ENCODE data around the gene STX3. TPM values are rescaled to one million over a fixed set of nuclear protein-coding genes. Genes with fewer than 3 reads are reported as not detected.

Gene STX3
- polyA plus RNA-seq (2013, experiment 1 of 2), result 36.8 TPM
- polyA plus RNA-seq (2013, experiment 2 of 2), result 38.1 TPM

- H3K4me2 ChIP-seq (ENCODE audit: low read length), result peak within 1 kb of the TSS; percentile 96
- peaks cover 35% of the 10 kb centered on the region for H3K79me2 ChIP-seq (ENCODE audit: control insufficient read depth, insufficient read depth, low read length)
- peak within 1 kb of the TSS; percentile 44 for H3K18ac ChIP-seq (ENCODE audit: low read length)
- H3K4me3 ChIP-seq (ENCODE audit: low read length), result peak within 1 kb of the TSS; percentile 61
- no peak within 1 kb of the TSS for H4K8ac ChIP-seq (ENCODE audit: low read depth, low read length)
- H3K56ac ChIP-seq (ENCODE audit: low read length), result peak within 1 kb of the TSS; percentile 81
- no peak within 1 kb of the TSS for H2BK5ac ChIP-seq (ENCODE audit: low read length)
- no peak within 1 kb of the TSS for H2AK5ac ChIP-seq (ENCODE audit: low read length)
- no peak within 1 kb of the TSS for H3K4ac ChIP-seq (ENCODE audit: low read depth, low read length)
- H3K23ac ChIP-seq (ENCODE audit: low read length), result no peak within 1 kb of the TSS
- H2BK15ac ChIP-seq (replicated peaks; ENCODE audit: low read depth), result no peak within 1 kb of the TSS
- H3K9ac ChIP-seq (ENCODE audit: low read length), result peak within 1 kb of the TSS; percentile 81
- no CpG with 5 or more reads among the region's 80 CpGs for WGBS (ENCODE audit: extremely low coverage, insufficient coverage, low lambda C conversion rate)
- H3K27me3 ChIP-seq (ENCODE audit: insufficient read depth, low read length, poor library complexity), result no peaks in the 10 kb centered on the region
- no peaks in the 10 kb centered on the region for H3K36me3 ChIP-seq (ENCODE audit: control insufficient read depth, insufficient read depth, low read length)
- H4K5ac ChIP-seq (ENCODE audit: low read length), result no peak within 1 kb of the TSS
- peaks cover 23% of the 10 kb centered on the region for H3K79me1 ChIP-seq (ENCODE audit: low read length)
- DNase-seq, result peak; percentile 90
- H3K4me1 ChIP-seq (ENCODE audit: control insufficient read depth, low read depth, low read length), result peaks cover 5% of the 10 kb centered on the region
- H3K27ac ChIP-seq (ENCODE audit: low read depth, low read length), result peak within 1 kb of the TSS; percentile 89
- H2BK120ac ChIP-seq (ENCODE audit: low read depth, low read length), result no peak within 1 kb of the TSS
These were observed at the start of gene STX3 for GRCh38 chr11:59754859-59755700. TSS of gene STX3 (plus strand) at chr11:59755376. CDS start at chr11:59755606, 230 bp downstream.

GRCh38 chr11:59706518-59707285 lies 48.5 kb upstream of the STX3 start:
- no peak overlapping the region for H2BK5ac ChIP-seq (ENCODE audit: low read length)
- H3K4ac ChIP-seq (ENCODE audit: low read depth, low read length), result no peak overlapping the region
- no peaks in the 10 kb centered on the region for H3K27me3 ChIP-seq (ENCODE audit: insufficient read depth, low read length, poor library complexity)
- no peak overlapping the region for H3K18ac ChIP-seq (ENCODE audit: low read length)
- no peak overlapping the region for H3K56ac ChIP-seq (ENCODE audit: low read length)
- H4K8ac ChIP-seq (ENCODE audit: low read depth, low read length), result no peak overlapping the region
- H4K5ac ChIP-seq (ENCODE audit: low read length), result no peak overlapping the region
- H2BK15ac ChIP-seq (replicated peaks; ENCODE audit: low read depth), result no peak overlapping the region
- H3K4me3 ChIP-seq (ENCODE audit: low read length), result no peak overlapping the region
- H3K4me2 ChIP-seq (ENCODE audit: low read length), result no peak overlapping the region
- DNase-seq, result no peak
- no peaks in the 10 kb centered on the region for H3K79me1 ChIP-seq (ENCODE audit: low read length)
- H2BK120ac ChIP-seq (ENCODE audit: low read depth, low read length), result no peak overlapping the region
- no peak overlapping the region for H3K9ac ChIP-seq (ENCODE audit: low read length)
- no peak overlapping the region for H3K27ac ChIP-seq (ENCODE audit: low read depth, low read length)
- no peaks in the 10 kb centered on the region for H3K4me1 ChIP-seq (ENCODE audit: control insufficient read depth, low read depth, low read length)
- H3K79me2 ChIP-seq (ENCODE audit: control insufficient read depth, insufficient read depth, low read length), result no peaks in the 10 kb centered on the region
- H3K23ac ChIP-seq (ENCODE audit: low read length), result no peak overlapping the region
- no CpG with 5 or more reads among the region's 5 CpGs for WGBS (ENCODE audit: extremely low coverage, insufficient coverage, low lambda C conversion rate)
- H3K36me3 ChIP-seq (ENCODE audit: control insufficient read depth, insufficient read depth, low read length), result no peaks in the 10 kb centered on the region
- no peak overlapping the region for H2AK5ac ChIP-seq (ENCODE audit: low read length)

DNA sequence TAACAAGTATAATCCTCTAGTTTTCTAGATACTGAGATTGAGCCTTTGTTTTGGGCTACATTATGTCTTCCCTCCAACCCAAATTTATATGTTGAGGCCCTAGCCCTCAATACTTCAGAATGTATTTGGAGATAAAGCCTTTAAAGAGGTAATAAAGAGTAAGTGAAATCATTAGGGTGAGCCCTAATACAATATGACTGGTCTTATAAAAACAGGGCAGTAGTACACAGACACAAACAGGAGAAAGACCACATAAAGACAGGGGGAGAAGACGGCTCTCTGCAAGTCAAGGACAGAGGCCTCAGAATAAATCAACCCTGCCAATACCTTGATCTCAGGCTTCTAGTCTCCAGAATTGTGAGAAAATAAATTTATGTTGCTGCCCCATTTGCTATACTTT lies 47.8 kb upstream of the STX3 start:
- H2BK5ac ChIP-seq (ENCODE audit: low read length), result no peak overlapping the region
- no peaks in the 10 kb centered on the region for H3K79me2 ChIP-seq (ENCODE audit: control insufficient read depth, insufficient read depth, low read length)
- H3K79me1 ChIP-seq (ENCODE audit: low read length), result no peaks in the 10 kb centered on the region
- H3K23ac ChIP-seq (ENCODE audit: low read length), result no peak overlapping the region
- DNase-seq, result no peak
- no peak overlapping the region for H3K9ac ChIP-seq (ENCODE audit: low read length)
- no peak overlapping the region for H2AK5ac ChIP-seq (ENCODE audit: low read length)
- WGBS (ENCODE audit: extremely low coverage, insufficient coverage, low lambda C conversion rate), result no CpG with 5 or more reads among the region's 1 CpG
- H3K27ac ChIP-seq (ENCODE audit: low read depth, low read length), result no peak overlapping the region
- H3K4ac ChIP-seq (ENCODE audit: low read depth, low read length), result no peak overlapping the region
- H3K56ac ChIP-seq (ENCODE audit: low read length), result no peak overlapping the region
- H4K5ac ChIP-seq (ENCODE audit: low read length), result no peak overlapping the region
- H3K36me3 ChIP-seq (ENCODE audit: control insufficient read depth, insufficient read depth, low read length), result no peaks in the 10 kb centered on the region
- H3K4me3 ChIP-seq (ENCODE audit: low read length), result no peak overlapping the region
- H3K4me1 ChIP-seq (ENCODE audit: control insufficient read depth, low read depth, low read length), result no peaks in the 10 kb centered on the region
- H2BK15ac ChIP-seq (replicated peaks; ENCODE audit: low read depth), result no peak overlapping the region
- H4K8ac ChIP-seq (ENCODE audit: low read depth, low read length), result no peak overlapping the region
- H2BK120ac ChIP-seq (ENCODE audit: low read depth, low read length), result no peak overlapping the region
- H3K27me3 ChIP-seq (ENCODE audit: insufficient read depth, low read length, poor library complexity), result no peaks in the 10 kb centered on the region
- no peak overlapping the region for H3K4me2 ChIP-seq (ENCODE audit: low read length)
- no peak overlapping the region for H3K18ac ChIP-seq (ENCODE audit: low read length)

GRCh38 chr11:59708537-59708936 lies 46.6 kb upstream of the STX3 start:
- no CpG with 5 or more reads among the region's 1 CpG for WGBS (ENCODE audit: extremely low coverage, insufficient coverage, low lambda C conversion rate)
- Histone ChIP-seq H4K8ac (ENCODE audit: low read depth, low read length) (no peak overlapping the region), H3K79me2 (ENCODE audit: control insufficient read depth, insufficient read depth, low read length) (no peaks in the 10 kb centered on the region), H3K4ac (ENCODE audit: low read depth, low read length) (no peak overlapping the region), H3K4me1 (ENCODE audit: control insufficient read depth, low read depth, low read length) (no peaks in the 10 kb centered on the region), H2AK5ac (ENCODE audit: low read length) (no peak overlapping the region), H3K27me3 (ENCODE audit: insufficient read depth, low read length, poor library complexity) (no peaks in the 10 kb centered on the region), H3K4me3 (ENCODE audit: low read length) (no peak overlapping the region), H2BK15ac (replicated peaks; ENCODE audit: low read depth) (no peak overlapping the region), H3K23ac (ENCODE audit: low read length) (no peak overlapping the region), H3K4me2 (ENCODE audit: low read length) (no peak overlapping the region), H3K56ac (ENCODE audit: low read length) (no peak overlapping the region), H3K79me1 (ENCODE audit: low read length) (no peaks in the 10 kb centered on the region), H3K18ac (ENCODE audit: low read length) (no peak overlapping the region), H3K9ac (ENCODE audit: low read length) (no peak overlapping the region), H2BK120ac (ENCODE audit: low read depth, low read length) (no peak overlapping the region), H3K36me3 (ENCODE audit: control insufficient read depth, insufficient read depth, low read length) (no peaks in the 10 kb centered on the region), H4K5ac (ENCODE audit: low read length) (no peak overlapping the region), H2BK5ac (ENCODE audit: low read length) (no peak overlapping the region), H3K27ac (ENCODE audit: low read depth, low read length) (no peak overlapping the region)
- peak; percentile 4 for DNase-seq

DNA sequence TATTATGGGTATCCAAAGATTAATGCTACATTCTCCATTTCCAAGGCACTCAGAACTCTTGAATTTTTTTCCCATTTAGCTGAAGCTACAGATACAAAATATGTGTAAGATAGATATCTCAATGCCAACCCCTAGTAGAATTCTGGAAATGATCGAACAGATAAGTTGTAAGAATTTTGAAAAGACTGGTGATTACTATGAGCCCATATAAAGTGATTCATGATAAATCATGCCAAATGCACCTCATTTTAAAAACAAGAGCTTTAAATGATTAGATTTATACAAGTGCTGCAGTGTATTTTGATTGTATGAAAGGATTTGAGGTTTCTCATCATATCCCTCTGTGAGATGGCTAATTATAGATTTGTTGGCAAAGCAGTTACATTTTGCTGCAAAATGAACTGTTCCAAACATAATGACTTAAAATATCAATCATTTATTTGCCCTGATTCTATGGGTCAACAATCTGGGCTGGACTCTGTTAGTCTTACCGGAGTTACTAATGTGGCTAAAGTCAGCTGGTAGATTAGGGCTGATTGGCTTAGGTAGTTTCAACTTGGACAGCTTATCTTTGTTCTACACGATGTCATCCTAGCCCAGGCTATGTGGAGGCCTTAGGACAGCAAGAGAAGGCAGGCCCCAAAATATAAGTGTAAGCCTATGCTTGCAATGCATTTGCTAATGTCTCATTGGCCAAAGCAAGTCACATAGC lies 44.9 kb upstream of the STX3 start:
- H4K5ac ChIP-seq (ENCODE audit: low read length), result no peak overlapping the region
- no peak overlapping the region for H2AK5ac ChIP-seq (ENCODE audit: low read length)
- H3K36me3 ChIP-seq (ENCODE audit: control insufficient read depth, insufficient read depth, low read length), result no peaks in the 10 kb centered on the region
- no peak overlapping the region for H2BK15ac ChIP-seq (replicated peaks; ENCODE audit: low read depth)
- no peak overlapping the region for H3K18ac ChIP-seq (ENCODE audit: low read length)
- H2BK5ac ChIP-seq (ENCODE audit: low read length), result no peak overlapping the region
- no peak overlapping the region for H3K27ac ChIP-seq (ENCODE audit: low read depth, low read length)
- no peak overlapping the region for H3K4me3 ChIP-seq (ENCODE audit: low read length)
- no peak overlapping the region for H3K9ac ChIP-seq (ENCODE audit: low read length)
- no peaks in the 10 kb centered on the region for H3K79me1 ChIP-seq (ENCODE audit: low read length)
- H3K79me2 ChIP-seq (ENCODE audit: control insufficient read depth, insufficient read depth, low read length), result no peaks in the 10 kb centered on the region
- H2BK120ac ChIP-seq (ENCODE audit: low read depth, low read length), result no peak overlapping the region
- H3K4me2 ChIP-seq (ENCODE audit: low read length), result no peak overlapping the region
- no peaks in the 10 kb centered on the region for H3K4me1 ChIP-seq (ENCODE audit: control insufficient read depth, low read depth, low read length)
- DNase-seq, result no peak
- H4K8ac ChIP-seq (ENCODE audit: low read depth, low read length), result no peak overlapping the region
- no peak overlapping the region for H3K4ac ChIP-seq (ENCODE audit: low read depth, low read length)
- H3K23ac ChIP-seq (ENCODE audit: low read length), result no peak overlapping the region
- H3K27me3 ChIP-seq (ENCODE audit: insufficient read depth, low read length, poor library complexity), result no peaks in the 10 kb centered on the region
- no CpG with 5 or more reads among the region's 3 CpGs for WGBS (ENCODE audit: extremely low coverage, insufficient coverage, low lambda C conversion rate)
- no peak overlapping the region for H3K56ac ChIP-seq (ENCODE audit: low read length)

All from mesendoderm (in vitro differentiated cells).